IMR-90 (cell line): ENCODE data around the gene TTLL8. TPM values are rescaled to one million over a fixed set of nuclear protein-coding genes. Genes with fewer than 3 reads are reported as not detected.

ENCODE experiments used
- ATAC-seq: fragments of 200-7000 bp; cut with Tn5 transposase; 2 replicates; pipeline ENCODE4 v1.9.1; 2020; ENCODE audit warnings: low read depth, mild to moderate bottlenecking, moderate library complexity
- BruUV-seq: library from RNA; stranded (reverse); fragments of 400-500 nt; replicated peaks from 2 replicates; lab custom pipeline; 2021; lab: Mats Ljungman, UMichigan
- CTCF ChIA-PET: fragments of 300-600 bp; formaldehyde crosslinking; extraction: SDS; loops from one replicate; lab custom pipeline; 2021; ENCODE audit warnings: antibody characterized with exemption; lab: Yijun Ruan, JAX
- POLR2A ChIA-PET: fragments of 300-600 bp; sonication (Branson Sonifier 250); formaldehyde crosslinking; loops from one replicate; lab custom pipeline; 2022; ENCODE audit warnings: antibody characterized with exemption; ENCODE audit not compliant: unreplicated experiment; lab: Charles Lee
- DNase-seq: peaks from one replicate; pipeline ENCODE4 v3.0.0; 2013
- H2AFZ ChIP-seq: replicated peaks from 2 replicates; pipeline ENCODE3; 2013; ENCODE audit warnings: low read length, mild to moderate bottlenecking; ENCODE audit not compliant: poor library complexity
- H2AK5ac ChIP-seq: 2 replicates; pipeline ENCODE4 v1.6.1; 2013; ENCODE audit warnings: low read depth, low read length, inconsistent platforms
- H2AK9ac ChIP-seq: replicated peaks from 2 replicates; pipeline ENCODE3; 2013; ENCODE audit warnings: mild to moderate bottlenecking, low read depth, low read length, moderate library complexity; ENCODE audit not compliant: poor library complexity
- H2BK120ac ChIP-seq: 2 replicates; pipeline ENCODE4 v1.6.1; 2013; ENCODE audit warnings: low read depth, low read length, inconsistent platforms
- H2BK15ac ChIP-seq: 3 replicates; pipeline ENCODE4 v1.6.1; 2013; ENCODE audit warnings: low read depth, low read length, inconsistent platforms
- H2BK20ac ChIP-seq: 2 replicates; pipeline ENCODE4 v1.6.1; 2013; ENCODE audit warnings: low read depth, mild to moderate bottlenecking, inconsistent platforms, low read length, moderate library complexity
- H2BK5ac ChIP-seq: 2 replicates; pipeline ENCODE4 v1.6.1; 2013; ENCODE audit warnings: mild to moderate bottlenecking, low read depth, low read length, inconsistent platforms; ENCODE audit not compliant: poor library complexity, severe bottlenecking
- H3K14ac ChIP-seq: replicated peaks from 2 replicates; pipeline ENCODE4 v1.6.1; 2013; ENCODE audit warnings: low read depth, low read length, inconsistent platforms
- H3K18ac ChIP-seq: 2 replicates; pipeline ENCODE4 v1.6.1; 2013; ENCODE audit warnings: low read depth, low read length, control low read depth
- H3K23ac ChIP-seq: 2 replicates; pipeline ENCODE4 v1.6.1; 2013; ENCODE audit warnings: low read depth, low read length, inconsistent platforms
- H3K27ac ChIP-seq: 2 replicates; pipeline ENCODE4 v1.5.1; 2013; ENCODE audit warnings: mild to moderate bottlenecking, control low read depth, low read length; ENCODE audit not compliant: insufficient read depth
- H3K27me3 ChIP-seq: 2 replicates; pipeline ENCODE4 v1.6.1; 2013; ENCODE audit warnings: low read length; ENCODE audit not compliant: control insufficient read depth, insufficient read depth
- H3K36me3 ChIP-seq: 2 replicates; pipeline ENCODE4 v1.6.1; 2013; ENCODE audit warnings: low read length, mixed read lengths; ENCODE audit not compliant: control insufficient read depth, insufficient read depth
- H3K4ac ChIP-seq: 2 replicates; pipeline ENCODE4 v1.6.1; 2013; ENCODE audit warnings: low read depth, low read length, inconsistent platforms
- H3K4me1 ChIP-seq: 2 replicates; pipeline ENCODE4 v1.6.1; 2013; ENCODE audit warnings: low read length, mixed read lengths; ENCODE audit not compliant: control insufficient read depth, insufficient read depth
- H3K4me2 ChIP-seq: 2 replicates; pipeline ENCODE4 v1.6.1; 2013; ENCODE audit warnings: low read depth, mild to moderate bottlenecking, control low read depth, low read length, moderate library complexity
- H3K4me3 ChIP-seq: 2 replicates; pipeline ENCODE4 v1.5.1; 2013; ENCODE audit warnings: low read depth, mild to moderate bottlenecking, control low read depth, low read length, moderate library complexity; ENCODE audit not compliant: insufficient read depth
- H3K56ac ChIP-seq: 2 replicates; pipeline ENCODE4 v1.6.1; 2013; ENCODE audit warnings: low read length, inconsistent platforms; ENCODE audit not compliant: insufficient read depth; ENCODE audit errors: extremely low read depth
- H3K79me1 ChIP-seq, 2 experiments: 2 replicates each; pipeline ENCODE4 v1.6.1; 2013; ENCODE audit warnings: low read length in 2 of 2, inconsistent platforms in 1 of 2, low read depth in 1 of 2
- H3K9ac ChIP-seq: 2 replicates; pipeline ENCODE4 v1.6.1; 2013; ENCODE audit warnings: low read depth, low read length, control low read depth
- H3K9me1 ChIP-seq: 2 replicates; pipeline ENCODE4 v1.6.1; 2013; ENCODE audit warnings: low read length, inconsistent platforms; ENCODE audit not compliant: insufficient read depth
- H3K9me3 ChIP-seq: 2 replicates; pipeline ENCODE4 v1.6.1; 2013; ENCODE audit warnings: low read length; ENCODE audit not compliant: control insufficient read depth, insufficient read depth
- H4K20me1 ChIP-seq: 2 replicates; pipeline ENCODE4 v1.6.1; 2013; ENCODE audit warnings: low read length, inconsistent platforms; ENCODE audit not compliant: insufficient read depth
- H4K5ac ChIP-seq: 2 replicates; pipeline ENCODE4 v1.6.1; 2013; ENCODE audit warnings: mild to moderate bottlenecking, low read depth, low read length, control low read depth
- H4K8ac ChIP-seq, 2 experiments: 2 replicates each; pipeline ENCODE4 v1.6.1; 2013; ENCODE audit warnings: low read depth in 2 of 2, low read length in 2 of 2, control low read depth in 1 of 2, inconsistent platforms in 1 of 2
- H4K91ac ChIP-seq: 2 replicates; pipeline ENCODE4 v1.6.1; 2013; ENCODE audit warnings: low read depth, low read length, inconsistent platforms; ENCODE audit not compliant: insufficient read depth
- BHLHE40 ChIP-seq: fragments of 150-350 bp; IDR thresholded peaks from 2 replicates; pipeline ENCODE4 v1.6.1; 2016; ENCODE audit warnings: mild to moderate bottlenecking, low read depth, low read length
- CEBPB ChIP-seq: IDR thresholded peaks from 2 replicates; pipeline ENCODE4 v1.6.1; 2012; ENCODE audit warnings: low read depth, low read length, improper control_type of control experiment
- CHD1 ChIP-seq: IDR thresholded peaks from 2 replicates; pipeline ENCODE4 v1.6.1; 2012; ENCODE audit warnings: low read depth, low read length, improper control_type of control experiment
- CTCF ChIP-seq: conservative IDR thresholded peaks from 2 replicates; pipeline ENCODE4 v1.5.1; 2012; ENCODE audit warnings: mild to moderate bottlenecking, low read depth, low read length, improper control_type of control experiment
- FOS ChIP-seq: fragments of 150-350 bp; IDR thresholded peaks from 2 replicates; pipeline ENCODE4 v1.6.1; 2016; ENCODE audit warnings: low read depth, low read length
- MAFK ChIP-seq: IDR thresholded peaks from 2 replicates; pipeline ENCODE4 v1.6.1; 2012; ENCODE audit warnings: low read depth, low read length, improper control_type of control experiment
- MAZ ChIP-seq: IDR thresholded peaks from 2 replicates; pipeline ENCODE4 v1.6.1; 2012; ENCODE audit warnings: low read depth, mild to moderate bottlenecking, low read length, improper control_type of control experiment, moderate library complexity, borderline replicate concordance
- MXI1 ChIP-seq: IDR thresholded peaks from 2 replicates; pipeline ENCODE4 v1.6.1; 2012; ENCODE audit warnings: low read depth, mild to moderate bottlenecking, low read length, moderate library complexity, borderline replicate concordance
- NFE2L2 ChIP-seq: fragments of 150-350 bp; IDR thresholded peaks from 2 replicates; pipeline ENCODE4 v1.6.1; 2016; ENCODE audit warnings: low read depth, mild to moderate bottlenecking, low read length
- POLR2A ChIP-seq: IDR thresholded peaks from 2 replicates; pipeline ENCODE4 v1.6.1; 2012; ENCODE audit warnings: mild to moderate bottlenecking, low read depth, low read length
- RAD21 ChIP-seq: IDR thresholded peaks from 2 replicates; pipeline ENCODE4 v1.6.1; 2012; ENCODE audit warnings: low read length, improper control_type of control experiment
- RCOR1 ChIP-seq: IDR thresholded peaks from 2 replicates; pipeline ENCODE4 v1.6.1; 2012; ENCODE audit warnings: mild to moderate bottlenecking, low read length, improper control_type of control experiment; ENCODE audit not compliant: insufficient replicate concordance
- RFX5 ChIP-seq: IDR thresholded peaks from 2 replicates; pipeline ENCODE4 v1.8.0; 2012; ENCODE audit warnings: low read depth, mild to moderate bottlenecking, low read length, moderate library complexity
- SMC3 ChIP-seq: fragments of 150-350 bp; IDR thresholded peaks from 2 replicates; pipeline ENCODE4 v1.6.1; 2016; ENCODE audit warnings: low read depth, mild to moderate bottlenecking, antibody characterized with exemption, low read length, moderate library complexity
- WGBS, 2 experiments: methylation state at CpG; one replicate each; pipeline versions ENCODE4 v1.1.5 to v1.1.7; 2013; ENCODE audit warnings: missing lambda C conversion rate in 2 of 2; ENCODE audit not compliant: insufficient read length in 1 of 2; ENCODE audit errors: extremely low coverage in 2 of 2; 5-methylcytosine and 5-hydroxymethylcytosine counted together
- dilution Hi-C: fragments of 300-500 bp; cut with HindIII; formaldehyde crosslinking; loops from one replicate; pipeline ENCODE4 v1.14.3; 2018; ENCODE audit warnings: low sequenced_read_pairs; ENCODE audit not compliant: unreplicated experiment
- in situ Hi-C: fragments of 300-500 bp; cut with MboI; formaldehyde crosslinking; loops from 3 replicates; pipeline ENCODE4 v1.14.3; 2019; ENCODE audit warnings: low sequenced_read_pairs, inconsistent platforms, mixed read lengths
- intact Hi-C: fragments of 100-400 bp; cut with micrococcal nuclease; formaldehyde crosslinking; loops from 2 replicates; pipeline ENCODE4 v1.10.0; 2022
- polyA plus RNA-seq, 3 experiments: library from polyadenylated mRNA; depleted of rRNA; stranded (reverse); fragments of >200 nt; gene quantifications; 2 replicates each; pipeline ENCODE4 v1.2.3, GENCODE V29; 2012; ENCODE audit warnings: low replicate concordance in 1 of 3
- total RNA-seq: library from RNA; depleted of rRNA; stranded (reverse); fragments of >200 nt; gene quantifications from 2 replicates; pipeline ENCODE4 v1.2.3, GENCODE V29; 2012
- TF ChIP-seq, protein P1 (sequence below): fragments of 150-350 bp; IDR thresholded peaks from 2 replicates; pipeline ENCODE4 v1.6.1; 2017; ENCODE audit warnings: mild to moderate bottlenecking, antibody characterized with exemption, low read length, low read depth
- TF ChIP-seq, protein P2 (sequence below): fragments of 150-350 bp; IDR thresholded peaks from 2 replicates; pipeline ENCODE4 v1.6.1; 2016; ENCODE audit warnings: low read depth, mild to moderate bottlenecking, low read length, moderate library complexity, borderline replicate concordance

Gene TTLL8
- total and polyA plus RNA-seq, 2 of the 4 experiments (the other 2 are of a cell fraction), result not detected

GRCh38 chr22:50080077-50080465 is 22.0 kb upstream of the TTLL8 start:
- H2BK15ac ChIP-seq, result no peak overlapping the region
- H2BK20ac ChIP-seq, result no peak overlapping the region
- H3K14ac ChIP-seq, result no peak overlapping the region
- no peak overlapping the region for H2BK5ac ChIP-seq
- H3K27ac ChIP-seq, result no peak overlapping the region
- no peaks in the 10 kb centered on the region for H3K79me1 ChIP-seq
- no peak overlapping the region for H3K4me3 ChIP-seq
- no peak overlapping the region; the same call in 1 of the 2 replicates for H4K5ac ChIP-seq
- in situ Hi-C loops (no loop called here), dilution Hi-C loops (no loop called here), intact Hi-C loops (no loop called here)
- no peak overlapping the region for H2BK120ac ChIP-seq
- no peaks in the 10 kb centered on the region for H3K9me3 ChIP-seq
- no peak for DNase-seq
- no peak overlapping the region for H3K4me2 ChIP-seq
- ChIA-PET CTCF (interaction anchor here (1.4 kb wide), 1 partner anchor 36 kb away, joined by 3 read pairs; no protein-coding TSS in a partner anchor), POLR2A (no interaction called here)
- no peak overlapping the region for H2AK9ac ChIP-seq
- TF ChIP-seq POLR2A (no peak), CEBPB (no peak), MAZ (no peak), FOS (no peak), CHD1 (no peak), CTCF (no peak), NFE2L2 (no peak), RFX5 (no peak), RAD21 (no peak), MXI1 (no peak), BHLHE40 (no peak), SMC3 (no peak), MAFK (no peak), RCOR1 (no peak)
- TF ChIP-seq, protein P1, sequence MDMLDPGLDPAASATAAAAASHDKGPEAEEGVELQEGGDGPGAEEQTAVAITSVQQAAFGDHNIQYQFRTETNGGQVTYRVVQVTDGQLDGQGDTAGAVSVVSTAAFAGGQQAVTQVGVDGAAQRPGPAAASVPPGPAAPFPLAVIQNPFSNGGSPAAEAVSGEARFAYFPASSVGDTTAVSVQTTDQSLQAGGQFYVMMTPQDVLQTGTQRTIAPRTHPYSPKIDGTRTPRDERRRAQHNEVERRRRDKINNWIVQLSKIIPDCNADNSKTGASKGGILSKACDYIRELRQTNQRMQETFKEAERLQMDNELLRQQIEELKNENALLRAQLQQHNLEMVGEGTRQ, result no peak
- TF ChIP-seq, protein P2, sequence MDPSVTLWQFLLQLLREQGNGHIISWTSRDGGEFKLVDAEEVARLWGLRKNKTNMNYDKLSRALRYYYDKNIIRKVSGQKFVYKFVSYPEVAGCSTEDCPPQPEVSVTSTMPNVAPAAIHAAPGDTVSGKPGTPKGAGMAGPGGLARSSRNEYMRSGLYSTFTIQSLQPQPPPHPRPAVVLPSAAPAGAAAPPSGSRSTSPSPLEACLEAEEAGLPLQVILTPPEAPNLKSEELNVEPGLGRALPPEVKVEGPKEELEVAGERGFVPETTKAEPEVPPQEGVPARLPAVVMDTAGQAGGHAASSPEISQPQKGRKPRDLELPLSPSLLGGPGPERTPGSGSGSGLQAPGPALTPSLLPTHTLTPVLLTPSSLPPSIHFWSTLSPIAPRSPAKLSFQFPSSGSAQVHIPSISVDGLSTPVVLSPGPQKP, result no peak
- BruUV-seq, result no TSS peak
- H4K20me1 ChIP-seq, result no peaks in the 10 kb centered on the region
- no peak overlapping the region for H4K8ac ChIP-seq
- no peak overlapping the region for H2AFZ ChIP-seq
- no peak overlapping the region for H3K18ac ChIP-seq
- no peak for ATAC-seq
- no peak overlapping the region for H3K4ac ChIP-seq
- no peak overlapping the region for H3K56ac ChIP-seq
- WGBS, 2 experiments, result 74% methylated on average over 6 of the region's 13 CpGs; no CpG with 5 or more reads in 1 of the 2 experiments
- H3K27me3 ChIP-seq, result no peaks in the 10 kb centered on the region
- no peak overlapping the region for H2AK5ac ChIP-seq
- 0 out of 2 replicates have a peak, but pooled peaks cover 2% of the 10 kb centered on the region for H3K9me1 ChIP-seq
- peaks cover 4% of the 10 kb centered on the region; the same call in 1 of the 2 replicates for H3K4me1 ChIP-seq
- H3K9ac ChIP-seq, result no peak overlapping the region
- H4K91ac ChIP-seq, result no peak overlapping the region
- no peak overlapping the region for H3K23ac ChIP-seq
- H3K36me3 ChIP-seq, result no peaks in the 10 kb centered on the region
